Measurements from ENCODE around the gene SLC15A4.
A peak's percentile ranks its signal among the peaks of the same experiment; 100 is the strongest.
"Not testable (repeated sequence)": the region's sequence is repeated elsewhere in the genome, so short reads cannot be mapped to it uniquely, and the experiment has no call there.

SLC15A4 gene

GRCh38 chr12:128843538-128843937, 19.8 kb upstream of the SLC15A4 start:
- DNase-seq: no peak

- DNase-seq: no peak
Observed at GRCh38 chr12:128842579-128842978, 18.8 kb upstream of the SLC15A4 start.

GRCh38 chr12:128840862-128841468, 17.2 kb upstream of the SLC15A4 start:
- DNase-seq: peak; percentile 10

GRCh38 chr12:128839885-128840284, 16.1 kb upstream of the SLC15A4 start:
- DNase-seq: not testable (repeated sequence)

GRCh38 chr12:128833418-128833817, 9.7 kb upstream of the SLC15A4 start:
- DNase-seq: no peak

GRCh38 chr12:128830505-128830893, 6.7 kb upstream of the SLC15A4 start:
- no peak for DNase-seq

- peak; percentile 9 for DNase-seq
Observed at GRCh38 chr12:128829861-128830504, 6.2 kb upstream of the SLC15A4 start.

GRCh38 chr12:128827724-128828123, 4.0 kb upstream of the SLC15A4 start:
- DNase-seq: no peak

- DNase-seq: no peak
Observed at GRCh38 chr12:128825835-128826234, 2.1 kb upstream of the SLC15A4 start.

- no peak for DNase-seq
Observed at GRCh38 chr12:128823216-128823915, 392 bp downstream of the SLC15A4 start.

- peak; percentile 34 for DNase-seq
Observed at GRCh38 chr12:128820723-128821432, 2.9 kb downstream of the SLC15A4 start.

- DNase-seq: no peak
Observed at GRCh38 chr12:128820253-128820652, 3.5 kb downstream of the SLC15A4 start.

- DNase-seq: no peak
Observed at GRCh38 chr12:128819293-128820144, 4.2 kb downstream of the SLC15A4 start.

GRCh38 chr12:128818065-128819022, 5.4 kb downstream of the SLC15A4 start:
- no peak for DNase-seq

- peak; percentile 50 for DNase-seq
Observed at GRCh38 chr12:128817111-128818015, 6.4 kb downstream of the SLC15A4 start.

- no peak for DNase-seq
Observed at GRCh38 chr12:128816643-128816920, 7.2 kb downstream of the SLC15A4 start.

- no peak for DNase-seq
Observed at GRCh38 chr12:128815779-128816642, 7.7 kb downstream of the SLC15A4 start.

GRCh38 chr12:128814411-128815261, 9.1 kb downstream of the SLC15A4 start:
- no peak for DNase-seq
